ENCODE data around the gene SERINC3. TPM values are rescaled to one million over a fixed set of nuclear protein-coding genes. Genes with fewer than 3 reads are reported as not detected.

The SERINC3 gene
- total and polyA plus RNA-seq, 2 donors (not counting 3 experiments of a cell fraction or from before 2014, with no cell fraction given) = 83.7 to 177 TPM

- no peaks in the 10 kb centered on the region for H3K9me3 ChIP-seq (replicated peaks; ENCODE audit: control insufficient read depth, insufficient read depth, low read length)
- H3K9ac ChIP-seq (replicated peaks; ENCODE audit: extremely low read depth, insufficient read depth, low read length) = no peak overlapping the region
- no peak overlapping the region for H3K27ac ChIP-seq (ENCODE audit: insufficient read depth, low read depth, low read length)
- H3K4me2 ChIP-seq (ENCODE audit: insufficient read depth, low read length) = no peak overlapping the region
- no peaks in the 10 kb centered on the region for H3K9me1 ChIP-seq (replicated peaks; ENCODE audit: control insufficient read depth, extremely low read depth, insufficient read depth, low read length)
- dilution Hi-C loops (cut with MboI; ENCODE audit: extremely low pct_ligation_motif_present, low sequenced_read_pairs) (no loop called here), intact Hi-C loops (cut with micrococcal nuclease) (no loop called here)
- no peaks in the 10 kb centered on the region for H3K27me3 ChIP-seq (ENCODE audit: control insufficient read depth in 2 of 2, insufficient read depth in 2 of 2, low read length in 2 of 2)
- peaks cover 18% of the 10 kb centered on the region for H3K4me1 ChIP-seq (ENCODE audit: control insufficient read depth, extremely low read depth, insufficient read depth, low read length)
- no peak for TF ChIP-seq EZH2 (IDR thresholded peaks at IDR 0.05; ENCODE audit: borderline replicate concordance, low read depth, low read length, severe bottlenecking)
- no peak for TF ChIP-seq POLR2A (IDR thresholded peaks at IDR 0.05; ENCODE audit: low read depth, low read length)
- no peak for TF ChIP-seq MYC (IDR thresholded peaks at IDR 0.05; ENCODE audit: low read depth, low read length)
- TF ChIP-seq POLR2AphosphoS5 (IDR thresholded peaks at IDR 0.05; ENCODE audit: insufficient read depth, low read depth, low read length) = no peak
- TF ChIP-seq, protein P1, sequence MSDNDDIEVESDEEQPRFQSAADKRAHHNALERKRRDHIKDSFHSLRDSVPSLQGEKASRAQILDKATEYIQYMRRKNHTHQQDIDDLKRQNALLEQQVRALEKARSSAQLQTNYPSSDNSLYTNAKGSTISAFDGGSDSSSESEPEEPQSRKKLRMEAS (IDR thresholded peaks at IDR 0.05; ENCODE audit: insufficient read depth, insufficient read length) = no peak
- TF ChIP-seq GATA2 (IDR thresholded peaks at IDR 0.05; ENCODE audit: insufficient read depth, insufficient read length, low read depth, low read length) = no peak
- TF ChIP-seq CTCF (IDR thresholded peaks at IDR 0.05; ENCODE audit: extremely low read depth in 1 of 2, insufficient read depth in 1 of 2, low read depth in 1 of 2, low read length in 2 of 2) = no peak
- no peak for TF ChIP-seq JUN (IDR thresholded peaks at IDR 0.05; ENCODE audit: borderline replicate concordance, insufficient read depth, insufficient read length, low read depth)
- TF ChIP-seq FOS (IDR thresholded peaks at IDR 0.05; ENCODE audit: borderline replicate concordance, insufficient read depth, low read length) = no peak
- ChIA-PET POLR2A (no interaction called here), CTCF (interaction anchor here (0.9 to 1.9 kb wide), 3 partner anchors 10 to 33 kb away, joined by 3 to 4 read pairs (median 3); no protein-coding TSS in a partner anchor)
- no peak overlapping the region for H3K4me3 ChIP-seq (replicated peaks in 1 of 3; ENCODE audit: insufficient read depth in 1 of 3, low read depth in 1 of 3, low read length in 3 of 3)
- no TSS peak for BruUV-seq (replicated peaks)
- DNase-seq (ENCODE audit: low read depth, low spot score) (no peak), FAIRE-seq (no peak)
- no peaks in the 10 kb centered on the region for H4K20me1 ChIP-seq (replicated peaks; ENCODE audit: control insufficient read depth, extremely low read depth, insufficient read depth, low read length)
- H2AFZ ChIP-seq (ENCODE audit: low read depth, low read length) = no peak overlapping the region
- peaks cover 36% of the 10 kb centered on the region for H3K79me2 ChIP-seq (ENCODE audit: control insufficient read depth, insufficient read depth, low read length)
- no peaks in the 10 kb centered on the region for H3K36me3 ChIP-seq (ENCODE audit: control insufficient read depth in 2 of 2, extremely low read depth in 1 of 2, insufficient read depth in 2 of 2, low read length in 2 of 2)
These were observed 21.0 kb upstream of the SERINC3 start for GRCh38 chr20:44542890-44543289.

All from endothelial cell of umbilical vein (primary cell).